ENCODE measurements around the gene CCDC85A. TPM values are rescaled to one million over a fixed set of nuclear protein-coding genes. Genes with fewer than 3 reads are reported as not detected.

CCDC85A gene
- total and polyA plus RNA-seq, 2 of the 4 experiments (the other 2 are of a cell fraction): 1.1 to 2.2 TPM

DNA sequence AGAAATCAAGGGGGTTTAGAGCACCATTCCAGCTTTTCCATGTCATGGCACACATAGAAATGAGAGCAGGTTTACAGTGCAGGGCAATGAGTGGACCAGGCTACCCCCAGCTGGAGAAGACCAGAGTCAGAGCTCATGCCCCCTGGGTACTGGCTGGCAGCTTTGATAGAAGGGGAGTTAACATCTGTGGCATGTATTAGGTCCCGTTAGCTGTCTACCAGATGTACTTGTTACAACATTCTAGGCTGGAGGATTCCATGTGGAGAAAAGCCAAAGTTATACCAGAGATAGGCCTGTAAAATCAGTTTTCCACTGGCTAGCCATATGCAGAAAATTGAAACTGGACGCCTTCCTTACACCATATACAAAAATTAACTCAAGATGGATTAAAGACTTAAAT lies 109.2 kb downstream of the CCDC85A start:
- Histone ChIP-seq H2BK120ac (ENCODE audit: low read depth, low read length) (no peak overlapping the region), H2BK20ac (ENCODE audit: low read depth, low read length) (no peak overlapping the region), H4K8ac (ENCODE audit: low read depth in 2 of 2, low read length in 2 of 2) (no peak overlapping the region), H2AK5ac (ENCODE audit: low read depth, low read length) (no peak overlapping the region), H4K91ac (ENCODE audit: insufficient read depth, low read depth, low read length) (no peak overlapping the region), H3K18ac (ENCODE audit: low read depth, low read length) (no peak overlapping the region), H2BK5ac (ENCODE audit: low read depth, low read length, poor library complexity, severe bottlenecking) (no peak overlapping the region), H3K27me3 (ENCODE audit: control insufficient read depth, insufficient read depth, low read length) (no peaks in the 10 kb centered on the region), H3K27ac (ENCODE audit: insufficient read depth, low read length) (no peak overlapping the region), H4K5ac (ENCODE audit: low read depth, low read length) (no peak overlapping the region), H3K4me1 (ENCODE audit: control insufficient read depth, insufficient read depth, low read length) (no peaks in the 10 kb centered on the region), H3K23ac (ENCODE audit: low read depth, low read length) (no peak overlapping the region), H3K79me1 (ENCODE audit: low read depth in 1 of 2, low read length in 2 of 2) (no peaks in the 10 kb centered on the region), H3K36me3 (ENCODE audit: control insufficient read depth, insufficient read depth, low read length) (no peaks in the 10 kb centered on the region), H2AK9ac (replicated peaks; ENCODE audit: low read depth, low read length, poor library complexity) (no peak overlapping the region), H2AFZ (replicated peaks; ENCODE audit: low read length, poor library complexity) (no peak overlapping the region), H4K20me1 (ENCODE audit: insufficient read depth, low read length) (no peaks in the 10 kb centered on the region), H3K14ac (replicated peaks; ENCODE audit: low read depth, low read length) (no peak overlapping the region), H3K4ac (ENCODE audit: low read depth, low read length) (no peak overlapping the region), H3K4me3 (ENCODE audit: insufficient read depth, low read depth, low read length) (no peak overlapping the region), H3K9me1 (ENCODE audit: insufficient read depth, low read length) (no peaks in the 10 kb centered on the region), H3K56ac (ENCODE audit: extremely low read depth, insufficient read depth, low read length) (no peak overlapping the region), H2BK15ac (ENCODE audit: low read depth, low read length) (no peak overlapping the region), H3K9ac (ENCODE audit: low read depth, low read length) (no peak overlapping the region), H3K4me2 (ENCODE audit: low read depth, low read length) (no peak overlapping the region), H3K9me3 (ENCODE audit: control insufficient read depth, insufficient read depth, low read length) (peaks cover 2% of the 10 kb centered on the region; the same call in 1 of the 2 replicates)
- BruUV-seq (replicated peaks): no TSS peak
- DNase-seq: no peak
- no CpG with 5 or more reads among the region's 2 CpGs for WGBS, 2 experiments (ENCODE audit: extremely low coverage in 2 of 2, insufficient read length in 1 of 2)
- dilution Hi-C loops (cut with HindIII; ENCODE audit: low sequenced_read_pairs, unreplicated experiment): no loop called here
- TF ChIP-seq CEBPB (IDR thresholded peaks at IDR 0.05; ENCODE audit: low read depth, low read length) (no peak), MAZ (IDR thresholded peaks at IDR 0.05; ENCODE audit: borderline replicate concordance, low read depth, low read length) (no peak), RCOR1 (IDR thresholded peaks at IDR 0.05; ENCODE audit: insufficient replicate concordance, low read length) (no peak), RFX5 (IDR thresholded peaks at IDR 0.05; ENCODE audit: low read depth, low read length) (no peak), MXI1 (IDR thresholded peaks at IDR 0.05; ENCODE audit: borderline replicate concordance, low read depth, low read length) (no peak)
- TF ChIP-seq, protein P1, sequence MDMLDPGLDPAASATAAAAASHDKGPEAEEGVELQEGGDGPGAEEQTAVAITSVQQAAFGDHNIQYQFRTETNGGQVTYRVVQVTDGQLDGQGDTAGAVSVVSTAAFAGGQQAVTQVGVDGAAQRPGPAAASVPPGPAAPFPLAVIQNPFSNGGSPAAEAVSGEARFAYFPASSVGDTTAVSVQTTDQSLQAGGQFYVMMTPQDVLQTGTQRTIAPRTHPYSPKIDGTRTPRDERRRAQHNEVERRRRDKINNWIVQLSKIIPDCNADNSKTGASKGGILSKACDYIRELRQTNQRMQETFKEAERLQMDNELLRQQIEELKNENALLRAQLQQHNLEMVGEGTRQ (IDR thresholded peaks at IDR 0.05; ENCODE audit: low read depth, low read length): no peak
- no peak for ATAC-seq (ENCODE audit: low read depth)
- intact Hi-C loops (cut with micrococcal nuclease): no loop called here
- CTCF ChIA-PET: no interaction called here
- POLR2A ChIA-PET (ENCODE audit: unreplicated experiment): no interaction called here
- in situ Hi-C loops (cut with MboI; ENCODE audit: low sequenced_read_pairs): no loop called here

Measured in IMR-90 (cell line).